ENCODE data around the gene RAB1A.

The RAB1A gene

GRCh38 chr2:65085148-65085547 is 44.8 kb downstream of the RAB1A start:
- no peak for DNase-seq

- DNase-seq = peak; percentile 79
Observed at GRCh38 chr2:65081232-65081685, 48.6 kb downstream of the RAB1A start.

GRCh38 chr2:65079017-65079416 is 50.9 kb downstream of the RAB1A start:
- DNase-seq = no peak

- DNase-seq = no peak
Observed at GRCh38 chr2:65077898-65078297, 52.0 kb downstream of the RAB1A start.

- DNase-seq = no peak
Observed at GRCh38 chr2:65076345-65076710, 53.6 kb downstream of the RAB1A start.

GRCh38 chr2:65075605-65076344 is 54.1 kb downstream of the RAB1A start:
- DNase-seq = no peak

GRCh38 chr2:65075176-65075575 is 54.7 kb downstream of the RAB1A start:
- no peak for DNase-seq

- DNase-seq = no peak
Observed at GRCh38 chr2:65073879-65074565, 55.9 kb downstream of the RAB1A start.

GRCh38 chr2:65072181-65072970 is 57.5 kb downstream of the RAB1A start:
- no peak for DNase-seq

GRCh38 chr2:65071499-65072180 is 58.3 kb downstream of the RAB1A start:
- DNase-seq = no peak

- DNase-seq = no peak
Observed at GRCh38 chr2:65070856-65071255, 59.0 kb downstream of the RAB1A start.

GRCh38 chr2:65070172-65070830 is 59.6 kb downstream of the RAB1A start:
- no peak for DNase-seq

GRCh38 chr2:65069439-65069824 is 60.5 kb downstream of the RAB1A start:
- DNase-seq = no peak

GRCh38 chr2:65067806-65068553 is 61.9 kb downstream of the RAB1A start:
- no peak for DNase-seq

GRCh38 chr2:65064728-65065552 is 65.0 kb downstream of the RAB1A start:
- DNase-seq = peak; percentile 82

- no peak for DNase-seq
Observed at GRCh38 chr2:65062843-65063825, 66.8 kb downstream of the RAB1A start.

GRCh38 chr2:65061910-65062339 is 68.0 kb downstream of the RAB1A start:
- no peak for DNase-seq

- no peak for DNase-seq
Observed at GRCh38 chr2:65061146-65061909, 68.6 kb downstream of the RAB1A start.

GRCh38 chr2:65059071-65059470 is 70.8 kb downstream of the RAB1A start:
- DNase-seq = no peak
